ENCODE measurements around the gene PCMTD2.
"Not testable (repeated sequence)": the region's sequence is repeated elsewhere in the genome, so short reads cannot be mapped to it uniquely, and the experiment has no call there.

PCMTD2 gene

DNA sequence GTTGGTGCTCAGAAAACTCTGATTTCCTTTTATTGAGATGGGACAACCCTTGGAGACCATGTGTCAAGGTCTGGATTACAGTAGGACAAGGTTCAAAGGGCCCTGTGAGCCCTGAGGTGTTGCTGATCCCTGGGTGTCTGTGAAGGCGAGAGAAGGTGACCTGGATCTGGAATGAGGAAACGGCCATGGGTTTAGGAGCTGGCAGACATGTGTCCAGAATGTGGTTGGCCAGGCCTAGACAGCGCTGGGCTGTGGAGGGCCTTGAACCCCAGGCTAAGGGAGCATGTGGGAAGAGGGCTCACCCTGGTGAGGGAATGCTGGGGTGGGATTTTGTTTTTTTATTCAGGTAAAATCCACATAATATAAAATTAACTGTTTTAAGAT lies 24.9 kb downstream of the PCMTD2 start:
- DNase-seq (ENCODE audit: low read depth): no peak
- TF ChIP-seq MYC (IDR thresholded peaks at IDR 0.05; ENCODE audit: low read depth, low read length) (no peak), MAX (IDR thresholded peaks at IDR 0.05; ENCODE audit: low read depth, low read length) (no peak), POLR2A (IDR thresholded peaks at IDR 0.05; ENCODE audit: extremely low read depth, insufficient read length) (no peak), CTCF (IDR thresholded peaks at IDR 0.05; ENCODE audit: low read depth, low read length) (no peak)
- H3K4me3 ChIP-seq (ENCODE audit: low read depth, low read length): no peak overlapping the region

GRCh38 chr20:64283646-64284045 lies 28.1 kb downstream of the PCMTD2 start:
- TF ChIP-seq POLR2A (IDR thresholded peaks at IDR 0.05; ENCODE audit: extremely low read depth, insufficient read length) (no peak), CTCF (IDR thresholded peaks at IDR 0.05; ENCODE audit: low read depth, low read length) (no peak), MAX (IDR thresholded peaks at IDR 0.05; ENCODE audit: low read depth, low read length) (no peak), MYC (IDR thresholded peaks at IDR 0.05; ENCODE audit: low read depth, low read length) (no peak)
- DNase-seq (ENCODE audit: low read depth): no peak
- H3K4me3 ChIP-seq (ENCODE audit: low read depth, low read length): no peak overlapping the region

GRCh38 chr20:64285579-64286446 lies 30.3 kb downstream of the PCMTD2 start:
- not testable (repeated sequence) for H3K4me3 ChIP-seq (ENCODE audit: low read depth, low read length)
- TF ChIP-seq CTCF (IDR thresholded peaks at IDR 0.05; ENCODE audit: low read depth, low read length): peak; percentile 87

DNA sequence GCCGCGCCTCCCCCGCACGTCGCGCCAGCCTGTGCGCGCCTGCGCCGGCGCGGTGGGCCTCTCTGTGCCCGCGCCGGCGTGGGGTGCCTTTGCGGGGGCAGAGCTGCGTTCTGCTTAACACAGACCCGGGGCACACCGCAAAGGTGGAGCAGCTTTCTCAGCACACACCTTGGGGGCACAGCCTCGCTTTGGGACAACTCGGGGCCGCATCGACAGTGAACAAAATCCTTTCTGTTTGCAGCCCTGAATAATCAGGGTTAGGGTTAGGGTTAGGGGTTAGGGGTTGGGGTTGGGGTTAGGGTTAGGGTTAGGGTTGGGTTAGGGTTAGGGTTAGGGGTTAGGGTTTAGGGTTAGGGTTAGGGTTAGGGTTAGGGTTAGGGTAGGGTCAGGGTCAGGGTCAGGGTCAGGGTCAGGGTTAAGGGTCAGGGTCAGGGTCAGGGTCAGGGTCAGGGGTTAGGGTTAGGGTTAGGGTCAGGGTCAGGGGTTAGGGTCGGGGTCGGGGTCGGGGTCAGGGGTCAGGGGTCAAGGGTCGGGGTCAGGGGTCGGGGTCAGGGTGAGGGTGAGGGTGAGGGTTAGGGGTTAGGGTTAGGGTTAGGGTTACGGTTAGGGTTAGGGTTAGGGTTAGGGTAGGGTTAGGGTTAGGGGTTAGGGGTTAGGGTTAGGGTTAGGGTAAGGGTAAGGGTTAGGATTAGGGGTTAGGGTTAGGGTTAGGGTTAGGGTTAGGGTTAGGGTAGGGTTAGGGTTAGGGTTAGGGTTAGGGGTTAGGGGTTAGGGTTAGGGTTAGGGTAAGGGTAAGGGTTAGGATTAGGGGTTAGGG lies 31.1 kb downstream of the PCMTD2 start:
- peak; percentile 25 for DNase-seq (ENCODE audit: low read depth)
- H3K4me3 ChIP-seq (ENCODE audit: low read depth, low read length): not testable (repeated sequence)

More at GRCh38 chr20:64285579-64286446, 30.3 kb downstream of the PCMTD2 start:
- DNase-seq (ENCODE audit: low read depth): peak; percentile 85

DNA sequence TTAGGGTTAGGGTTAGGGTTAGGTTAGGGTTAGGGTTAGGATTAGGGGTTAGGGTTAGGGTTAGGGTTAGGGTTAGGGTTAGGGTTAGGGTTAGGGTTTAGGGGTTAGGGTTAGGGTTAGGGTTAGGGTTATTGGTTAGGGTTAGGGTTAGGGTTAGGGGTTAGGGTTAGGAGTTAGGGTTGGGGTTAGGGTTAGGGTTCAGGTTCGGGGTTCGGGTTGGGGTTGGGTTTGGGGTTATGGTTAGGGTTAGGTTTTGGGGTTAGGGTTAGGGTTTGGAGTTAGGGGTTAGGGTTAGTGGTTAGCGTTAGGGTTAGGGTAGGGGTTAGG lies 31.7 kb downstream of the PCMTD2 start:
- not testable (repeated sequence) for DNase-seq (ENCODE audit: low read depth); H3K4me3 ChIP-seq (ENCODE audit: low read depth, low read length)

DNA sequence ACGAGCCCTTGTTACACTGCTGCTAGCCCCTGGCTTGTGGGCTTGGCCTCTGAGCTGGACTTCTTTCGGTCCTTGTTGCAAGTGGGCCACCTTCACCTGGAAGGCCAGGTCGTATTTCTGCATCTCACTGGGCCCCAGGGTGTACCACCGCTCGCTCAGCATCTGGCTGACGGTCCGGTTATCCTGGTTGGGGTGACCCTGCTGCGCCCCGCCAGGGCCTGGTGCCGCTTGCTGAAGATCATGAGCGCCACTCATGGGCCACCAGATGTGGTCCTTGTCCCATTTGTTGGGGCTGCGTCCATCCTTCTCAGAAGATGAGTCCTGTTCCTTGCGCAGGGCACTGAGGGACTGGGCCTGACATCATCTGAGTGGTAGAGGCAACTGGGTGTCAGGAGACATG lies 36.6 kb downstream of the PCMTD2 start:
- not testable (repeated sequence) for H3K4me3 ChIP-seq (ENCODE audit: low read depth, low read length); DNase-seq (ENCODE audit: low read depth)

GRCh38 chr20:64303086-64303485 lies 47.5 kb downstream of the PCMTD2 start:
- DNase-seq (ENCODE audit: low read depth); H3K4me3 ChIP-seq (ENCODE audit: low read depth, low read length): not testable (repeated sequence)

DNA sequence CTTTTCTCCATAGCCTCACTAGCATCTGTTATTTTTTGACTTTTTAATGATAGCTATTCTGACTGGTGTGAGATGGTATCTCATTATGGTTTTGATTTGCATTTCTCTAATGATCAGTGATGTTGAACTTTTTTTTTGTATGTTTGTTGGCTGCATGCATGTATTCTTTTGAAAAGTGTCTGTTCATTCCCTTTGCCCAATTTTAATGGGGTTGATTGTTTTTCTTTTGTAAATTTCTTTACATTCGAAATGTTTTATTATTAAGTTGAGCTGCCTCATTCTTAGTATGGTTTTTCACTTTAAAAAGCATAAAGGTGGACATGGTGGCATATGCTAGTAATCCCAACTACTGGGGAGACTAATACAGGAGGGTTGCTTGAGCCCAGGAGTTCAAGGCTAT lies 58.2 kb downstream of the PCMTD2 start:
- not testable (repeated sequence) for DNase-seq (ENCODE audit: low read depth); H3K4me3 ChIP-seq (ENCODE audit: low read depth, low read length)

DNA sequence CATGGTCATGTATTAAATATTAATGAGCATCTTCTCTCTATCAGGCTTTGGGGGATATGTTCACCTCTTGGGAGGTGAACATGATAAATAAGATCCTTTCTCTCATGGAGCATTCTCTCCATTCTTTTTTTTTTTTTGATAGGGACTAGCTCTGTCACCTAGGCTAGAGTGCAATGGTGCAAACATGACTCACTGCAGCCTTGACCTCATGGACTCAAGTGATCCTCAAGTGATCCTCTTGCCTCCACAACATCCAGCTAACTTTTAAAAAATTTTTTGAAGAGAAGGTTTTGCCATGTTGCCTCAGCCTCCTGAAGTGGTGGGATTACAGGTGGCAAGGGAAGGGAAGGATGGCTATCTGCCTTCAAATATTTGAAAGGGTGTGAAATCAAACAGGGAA lies 59.8 kb downstream of the PCMTD2 start:
- not testable (repeated sequence) for DNase-seq (ENCODE audit: low read depth); H3K4me3 ChIP-seq (ENCODE audit: low read depth, low read length)

- DNase-seq (ENCODE audit: low read depth); H3K4me3 ChIP-seq (ENCODE audit: low read depth, low read length): not testable (repeated sequence)
These were observed 60.3 kb downstream of the PCMTD2 start for GRCh38 chr20:64315884-64316283.

- not testable (repeated sequence) for H3K4me3 ChIP-seq (ENCODE audit: low read depth, low read length)
- peak; percentile 30 for DNase-seq (ENCODE audit: low read depth)
These were observed 61.0 kb downstream of the PCMTD2 start for GRCh38 chr20:64316415-64317083.

GRCh38 chr20:64317331-64317730 lies 61.8 kb downstream of the PCMTD2 start:
- not testable (repeated sequence) for H3K4me3 ChIP-seq (ENCODE audit: low read depth, low read length); DNase-seq (ENCODE audit: low read depth)

GRCh38 chr20:64318056-64318455 lies 62.5 kb downstream of the PCMTD2 start:
- not testable (repeated sequence) for DNase-seq (ENCODE audit: low read depth); H3K4me3 ChIP-seq (ENCODE audit: low read depth, low read length)
